Measurements from ENCODE around the gene MICAL2.

MICAL2 gene

GRCh38 chr11:12271826-12272366 is 161.5 kb downstream of the MICAL2 start:
- DNase-seq (ENCODE audit: low spot score) = no peak

- peak; percentile 49 for DNase-seq (ENCODE audit: low spot score)
Observed at GRCh38 chr11:12272821-12273617, 162.6 kb downstream of the MICAL2 start.

GRCh38 chr11:12273618-12273995 is 163.2 kb downstream of the MICAL2 start:
- DNase-seq (ENCODE audit: low spot score) = no peak

GRCh38 chr11:12274056-12274455 is 163.7 kb downstream of the MICAL2 start:
- DNase-seq (ENCODE audit: low spot score) = no peak

GRCh38 chr11:12274558-12275197 is 164.3 kb downstream of the MICAL2 start:
- no peak for DNase-seq (ENCODE audit: low spot score)

GRCh38 chr11:12275818-12276217 is 165.4 kb downstream of the MICAL2 start:
- DNase-seq (ENCODE audit: low spot score) = no peak

- no peak for DNase-seq (ENCODE audit: low spot score)
Observed at GRCh38 chr11:12276356-12276755, 166.0 kb downstream of the MICAL2 start.

GRCh38 chr11:12276831-12277475 is 166.6 kb downstream of the MICAL2 start:
- no peak for DNase-seq (ENCODE audit: low spot score)

- DNase-seq (ENCODE audit: low spot score) = no peak
Observed at GRCh38 chr11:12278766-12279671, 168.6 kb downstream of the MICAL2 start.

- no peak for DNase-seq (ENCODE audit: low spot score)
Observed at GRCh38 chr11:12279672-12280108, 169.3 kb downstream of the MICAL2 start.

GRCh38 chr11:12280199-12280837 is 169.9 kb downstream of the MICAL2 start:
- DNase-seq (ENCODE audit: low spot score) = no peak

GRCh38 chr11:12280838-12281565 is 170.6 kb downstream of the MICAL2 start:
- no peak for DNase-seq (ENCODE audit: low spot score)

- DNase-seq (ENCODE audit: low spot score) = peak; percentile 91
Observed at GRCh38 chr11:12281571-12282478, 171.4 kb downstream of the MICAL2 start.

- no peak for DNase-seq (ENCODE audit: low spot score)
Observed at GRCh38 chr11:12282676-12283075, 172.3 kb downstream of the MICAL2 start.

GRCh38 chr11:12284316-12285050 is 174.1 kb downstream of the MICAL2 start:
- DNase-seq (ENCODE audit: low spot score) = peak; percentile 37

GRCh38 chr11:12285106-12285505 is 174.7 kb downstream of the MICAL2 start:
- peak; percentile 37 for DNase-seq (ENCODE audit: low spot score)

- DNase-seq (ENCODE audit: low spot score) = peak; percentile 2
Observed at GRCh38 chr11:12285811-12286222, 175.4 kb downstream of the MICAL2 start.

GRCh38 chr11:12286606-12287005 is 176.2 kb downstream of the MICAL2 start:
- no peak for DNase-seq (ENCODE audit: low spot score)

GRCh38 chr11:12287009-12287373 is 176.6 kb downstream of the MICAL2 start:
- DNase-seq (ENCODE audit: low spot score) = peak; percentile 90
